Omental fat pad (tissue), 4 donors: ENCODE results near the gene AMBP. TPM values are rescaled to one million over a fixed set of nuclear protein-coding genes. Genes with fewer than 3 reads are reported as not detected.

ENCODE experiments used
- ATAC-seq: fragments of 150-250 bp; one replicate; pipeline ENCODE4 v1.9.1; 2016; ENCODE audit warnings: mild to moderate bottlenecking, moderate library complexity; ENCODE audit not compliant: low FRiP score
- DNase-seq: peaks from one replicate; pipeline ENCODE4 v3.0.0-alpha.2; 2019; ENCODE audit warnings: low spot score
- total RNA-seq, 4 donors: library from RNA; depleted of rRNA; stranded (reverse); fragments of >200 nt; gene quantifications; one replicate each; pipeline ENCODE4 v1.1.0, GENCODE V29; 2016
- TF ChIP-seq, protein P1 (sequence below), 3 donors: fragments of 450-650 bp; IDR thresholded peaks; one replicate each; pipeline ENCODE4 v1.5.1; 2016 to 2017; ENCODE audit warnings: antibody characterized with exemption in 3 of 3, mild to moderate bottlenecking in 3 of 3, moderate library complexity in 2 of 3

The AMBP gene
- not detected for total RNA-seq

DNA sequence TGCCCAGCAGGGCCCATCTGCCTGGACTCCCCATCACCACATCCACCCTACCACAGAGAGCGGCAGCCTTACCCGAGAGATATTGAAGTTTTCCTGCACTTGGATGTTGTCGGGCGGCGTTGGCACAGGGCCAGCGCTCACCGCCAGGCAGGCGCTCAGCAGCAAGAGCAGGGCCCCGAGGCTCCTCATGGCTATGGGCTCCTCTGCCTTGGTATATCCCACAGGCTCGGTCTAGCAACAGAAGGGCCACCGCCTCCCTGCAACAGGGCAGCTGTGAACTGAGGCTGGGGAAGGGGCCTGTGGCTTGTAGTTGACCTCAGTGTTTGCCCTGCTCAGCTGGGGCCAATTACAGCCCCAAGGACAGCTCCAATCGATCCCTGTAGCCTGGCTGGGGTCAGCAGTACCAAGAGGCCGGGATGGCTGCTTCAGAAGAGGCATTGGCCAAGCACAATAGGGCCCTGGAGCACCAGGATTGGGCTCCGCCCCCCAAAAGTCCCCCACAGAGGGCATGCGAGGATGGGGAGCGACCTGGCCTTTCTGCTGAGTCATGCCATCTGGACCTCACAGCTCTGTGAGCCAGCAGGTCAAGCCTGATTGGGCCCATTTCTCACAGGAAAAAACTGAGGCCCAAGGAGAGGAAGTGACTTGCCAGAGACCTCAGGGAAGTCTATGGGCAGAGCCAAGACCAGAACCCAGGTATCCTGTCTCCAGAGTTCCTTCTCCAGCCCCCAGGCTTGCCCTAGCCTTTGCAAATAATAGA, at the start of gene AMBP:
TSS of gene AMBP (minus strand) at position 280 of the 760 bp plus-strand sequence. CDS start at position 189, 91 bp downstream.
- ATAC-seq: no peak
- TF ChIP-seq, protein P1, sequence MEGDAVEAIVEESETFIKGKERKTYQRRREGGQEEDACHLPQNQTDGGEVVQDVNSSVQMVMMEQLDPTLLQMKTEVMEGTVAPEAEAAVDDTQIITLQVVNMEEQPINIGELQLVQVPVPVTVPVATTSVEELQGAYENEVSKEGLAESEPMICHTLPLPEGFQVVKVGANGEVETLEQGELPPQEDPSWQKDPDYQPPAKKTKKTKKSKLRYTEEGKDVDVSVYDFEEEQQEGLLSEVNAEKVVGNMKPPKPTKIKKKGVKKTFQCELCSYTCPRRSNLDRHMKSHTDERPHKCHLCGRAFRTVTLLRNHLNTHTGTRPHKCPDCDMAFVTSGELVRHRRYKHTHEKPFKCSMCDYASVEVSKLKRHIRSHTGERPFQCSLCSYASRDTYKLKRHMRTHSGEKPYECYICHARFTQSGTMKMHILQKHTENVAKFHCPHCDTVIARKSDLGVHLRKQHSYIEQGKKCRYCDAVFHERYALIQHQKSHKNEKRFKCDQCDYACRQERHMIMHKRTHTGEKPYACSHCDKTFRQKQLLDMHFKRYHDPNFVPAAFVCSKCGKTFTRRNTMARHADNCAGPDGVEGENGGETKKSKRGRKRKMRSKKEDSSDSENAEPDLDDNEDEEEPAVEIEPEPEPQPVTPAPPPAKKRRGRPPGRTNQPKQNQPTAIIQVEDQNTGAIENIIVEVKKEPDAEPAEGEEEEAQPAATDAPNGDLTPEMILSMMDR (IDR thresholded peaks at IDR 0.05): no peak
- DNase-seq: no peak

DNA sequence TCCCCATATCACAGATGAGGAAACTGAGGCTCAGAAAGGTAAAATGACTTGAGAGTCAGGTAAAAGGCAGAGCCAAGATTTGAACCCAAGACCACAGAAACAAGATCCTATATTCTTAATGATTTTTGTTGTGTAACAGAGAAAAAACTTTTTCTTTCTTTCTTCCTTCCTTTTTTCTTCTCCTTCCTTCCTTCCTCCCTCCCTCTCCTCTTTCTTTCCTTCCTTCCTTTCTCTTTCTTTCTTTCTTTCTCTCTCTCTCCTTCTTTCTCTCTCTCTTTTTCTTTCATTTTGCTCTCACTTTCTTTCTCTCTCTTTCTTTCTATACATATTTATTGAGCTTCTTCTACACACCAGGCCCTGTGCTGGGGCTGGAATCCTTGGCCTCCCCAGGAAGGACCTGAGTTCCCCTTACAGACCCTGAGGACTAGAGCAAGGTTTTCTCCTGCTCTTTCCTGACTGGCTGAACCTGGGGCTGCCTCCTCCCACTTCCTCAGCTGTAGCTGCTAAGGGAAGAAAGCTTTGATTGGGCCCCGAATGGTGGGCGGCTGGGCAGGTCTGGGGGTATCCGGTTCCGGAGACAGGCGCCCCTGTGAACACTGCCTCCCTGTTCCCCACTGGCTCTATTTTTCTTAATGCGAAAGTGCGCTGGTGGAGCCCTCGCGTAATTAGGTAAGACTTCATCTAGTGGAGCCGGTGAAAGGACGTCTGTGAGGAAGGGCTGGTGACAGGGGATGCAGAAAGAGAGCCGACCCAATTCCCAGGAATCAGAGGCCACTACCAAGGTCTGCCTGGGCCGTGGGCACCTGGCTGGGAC, 48.4 kb upstream of the AMBP start:
- TF ChIP-seq, protein P1 (IDR thresholded peaks at IDR 0.05): no peak
- ATAC-seq (no peak), DNase-seq (no peak)

DNA sequence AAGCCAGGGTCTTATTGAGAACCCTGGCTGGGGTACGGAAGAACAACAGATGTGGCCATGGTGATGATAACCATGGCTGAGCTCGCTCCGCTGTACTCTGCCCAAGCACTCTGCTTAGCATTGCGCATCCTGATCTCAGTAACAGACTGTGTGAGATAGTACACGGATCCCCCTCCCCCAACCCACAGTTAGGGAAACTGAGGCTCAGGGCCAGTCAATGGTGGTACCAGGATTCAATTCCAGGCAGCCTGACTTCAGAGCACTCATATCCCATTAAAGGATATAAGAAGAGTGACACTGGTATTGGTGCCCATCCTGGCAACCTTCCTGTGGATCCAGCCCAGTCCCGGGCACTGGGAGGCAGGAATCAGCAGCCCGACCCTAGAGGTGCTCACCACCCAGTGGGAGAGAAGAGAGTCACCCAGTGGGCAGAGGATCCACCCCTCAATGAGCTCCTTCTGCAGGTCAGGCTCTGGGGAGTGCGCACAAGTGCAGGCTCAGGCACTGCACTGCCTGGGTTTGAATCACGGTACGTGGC, 47.4 kb upstream of the AMBP start:
- ATAC-seq: no peak
- TF ChIP-seq, protein P1 (IDR thresholded peaks at IDR 0.05): no peak
- DNase-seq: no peak

DNA sequence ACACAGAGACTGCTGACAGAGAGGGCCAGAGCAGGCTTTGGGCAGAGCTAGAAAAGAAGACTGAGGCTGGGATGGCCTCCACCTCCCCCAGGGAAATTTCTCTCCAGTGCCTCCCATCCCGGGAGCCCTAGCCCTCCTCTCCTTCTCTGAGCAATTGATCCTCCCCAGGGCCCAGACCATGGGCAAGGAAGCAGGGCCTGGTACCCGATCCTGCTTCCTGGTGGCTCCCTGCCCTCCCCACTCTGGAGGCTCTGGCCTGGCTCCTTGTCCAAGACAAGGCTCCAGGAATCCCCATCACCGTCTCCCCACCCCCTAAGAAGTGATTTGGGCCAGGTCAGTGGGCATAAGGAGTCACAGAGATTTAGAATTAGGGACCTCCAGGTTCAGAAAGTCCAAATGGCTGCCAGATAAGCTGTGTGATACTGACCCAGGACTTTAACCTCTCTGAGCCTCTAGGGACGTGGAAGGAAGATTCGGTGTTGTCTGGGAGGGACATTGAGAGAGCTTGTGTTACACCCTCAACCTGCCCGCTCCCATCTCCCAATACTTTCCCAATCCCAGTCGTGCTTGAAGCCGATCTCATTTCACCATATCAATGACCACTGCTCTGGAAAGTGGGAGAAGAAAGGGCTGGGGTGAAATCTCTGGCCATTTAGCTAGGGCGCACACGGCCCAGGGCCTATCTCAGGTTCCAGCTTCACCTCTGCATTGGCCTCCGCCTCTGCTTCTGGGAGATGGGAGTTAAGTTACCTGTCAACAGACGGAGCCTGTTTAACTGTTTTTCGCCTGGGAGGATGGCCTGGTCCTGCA, 46.8 kb upstream of the AMBP start:
- TF ChIP-seq, protein P1 (IDR thresholded peaks at IDR 0.05): no peak

DNA sequence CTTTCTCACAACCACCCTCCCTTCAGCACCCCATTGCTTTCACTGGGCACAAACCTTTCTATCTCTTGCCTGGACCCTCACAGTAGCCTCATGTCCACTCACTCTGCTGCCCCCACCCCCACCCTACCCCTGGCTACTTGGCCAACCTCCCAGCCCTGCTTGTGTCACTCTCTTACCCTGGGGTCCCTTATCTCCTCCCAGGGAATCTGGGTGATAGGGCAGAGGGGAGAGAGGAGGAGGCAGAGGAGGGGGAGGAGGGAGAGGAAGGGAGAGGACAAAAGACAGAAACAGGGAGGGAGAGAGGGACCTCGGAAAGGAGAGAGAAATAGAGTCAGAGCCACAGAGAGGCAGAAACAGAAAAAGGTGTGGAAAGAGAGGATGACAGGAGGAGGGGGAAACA, 46.0 kb upstream of the AMBP start:
- ATAC-seq (no peak), DNase-seq (no peak)
- TF ChIP-seq, protein P1 (IDR thresholded peaks at IDR 0.05): no peak

More for the DNA sequence above, 46.8 kb upstream of the AMBP start:
- DNase-seq: no peak
- ATAC-seq: no peak
